GM19193 (cell line): ENCODE measurements around the gene DISC1.

Experiments
- POLR2A ChIP-seq: IDR thresholded peaks from 4 replicates; pipeline ENCODE4 v1.6.1; 2011; ENCODE audit not compliant: insufficient read depth, insufficient read length; ENCODE audit errors: extremely low read depth

The DISC1 gene

GRCh38 chr1:231814521-231814920 is 187.9 kb downstream of the DISC1 start:
- no peak for TF ChIP-seq POLR2A

GRCh38 chr1:231817801-231818200 is 191.2 kb downstream of the DISC1 start:
- TF ChIP-seq POLR2A, result no peak

DNA sequence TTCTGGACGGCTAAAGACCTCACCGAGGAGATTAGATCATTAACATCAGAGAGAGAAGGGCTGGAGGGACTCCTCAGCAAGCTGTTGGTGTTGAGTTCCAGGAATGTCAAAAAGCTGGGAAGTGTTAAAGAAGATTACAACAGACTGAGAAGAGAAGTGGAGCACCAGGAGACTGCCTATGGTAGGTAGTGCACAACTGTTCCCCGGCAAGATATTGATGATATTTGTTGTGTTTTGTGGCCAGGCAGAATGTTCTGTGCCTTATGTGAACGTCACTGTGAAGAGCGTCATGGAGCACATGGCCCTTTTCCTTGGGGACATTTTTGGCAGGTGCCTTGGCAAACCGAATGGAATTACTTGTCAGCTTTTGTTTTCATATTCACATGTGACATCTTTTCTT is 191.7 kb downstream of the DISC1 start:
- no peak for TF ChIP-seq POLR2A

DNA sequence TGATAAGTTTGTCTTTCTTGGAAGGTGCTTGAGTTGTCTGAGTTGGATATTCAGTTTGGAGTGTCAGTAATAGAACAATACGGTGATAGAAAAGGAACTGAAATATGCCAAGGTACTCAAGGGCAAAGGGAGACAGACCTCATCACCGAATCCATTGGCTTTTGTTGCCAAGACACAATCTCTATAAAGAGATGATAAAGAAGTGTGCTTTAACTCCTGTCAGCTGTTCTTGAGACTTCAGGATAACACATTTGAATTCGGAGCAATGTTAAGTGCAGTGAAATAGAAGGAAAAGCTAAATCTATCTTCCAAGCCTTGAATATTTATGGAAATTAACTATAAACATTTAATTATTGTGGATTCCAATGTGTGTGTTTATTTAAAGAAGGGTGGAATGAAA is 194.7 kb downstream of the DISC1 start:
- TF ChIP-seq POLR2A, result no peak

DNA sequence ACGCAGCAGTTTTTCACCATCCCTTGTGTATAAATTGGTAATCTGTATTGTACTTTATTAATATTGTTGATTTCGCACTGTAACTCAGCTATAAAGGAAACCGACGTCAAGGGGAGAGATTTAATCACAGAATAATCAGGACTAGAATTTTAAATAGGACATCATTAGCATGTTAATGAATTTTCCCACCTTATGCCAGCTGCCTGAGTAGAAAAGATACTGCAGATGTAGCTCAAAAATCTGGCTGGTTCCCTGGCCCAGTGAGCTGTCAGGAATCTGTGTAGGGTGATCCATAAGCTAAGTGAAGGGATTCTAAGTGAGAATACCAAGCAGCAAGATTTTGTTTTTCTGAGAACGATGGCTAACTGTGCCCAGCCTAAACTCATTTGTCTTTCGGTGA is 195.5 kb downstream of the DISC1 start:
- TF ChIP-seq POLR2A, result no peak

DNA sequence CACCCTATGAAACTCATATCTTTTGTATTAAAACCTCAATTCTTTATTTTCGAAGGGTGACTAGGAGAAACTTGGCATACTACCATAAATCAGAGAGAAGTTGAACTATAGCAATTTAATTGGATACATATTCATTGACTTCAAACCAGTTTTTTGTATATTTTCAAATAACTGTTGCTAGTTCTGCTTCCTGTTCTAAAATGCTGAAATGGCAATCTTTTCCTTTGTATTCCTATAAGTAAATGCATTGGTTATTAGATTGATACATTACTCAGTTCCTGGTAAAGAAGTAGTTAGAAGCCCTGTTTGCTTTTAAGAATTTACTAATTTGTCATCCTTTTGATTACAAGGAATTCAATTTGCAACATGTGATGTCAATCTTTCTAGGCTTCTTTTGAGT is 200.0 kb downstream of the DISC1 start:
- TF ChIP-seq POLR2A, result no peak

GRCh38 chr1:231827337-231828105 is 200.9 kb downstream of the DISC1 start:
- TF ChIP-seq POLR2A, result no peak

GRCh38 chr1:231828182-231828920 is 201.8 kb downstream of the DISC1 start:
- TF ChIP-seq POLR2A, result no peak

DNA sequence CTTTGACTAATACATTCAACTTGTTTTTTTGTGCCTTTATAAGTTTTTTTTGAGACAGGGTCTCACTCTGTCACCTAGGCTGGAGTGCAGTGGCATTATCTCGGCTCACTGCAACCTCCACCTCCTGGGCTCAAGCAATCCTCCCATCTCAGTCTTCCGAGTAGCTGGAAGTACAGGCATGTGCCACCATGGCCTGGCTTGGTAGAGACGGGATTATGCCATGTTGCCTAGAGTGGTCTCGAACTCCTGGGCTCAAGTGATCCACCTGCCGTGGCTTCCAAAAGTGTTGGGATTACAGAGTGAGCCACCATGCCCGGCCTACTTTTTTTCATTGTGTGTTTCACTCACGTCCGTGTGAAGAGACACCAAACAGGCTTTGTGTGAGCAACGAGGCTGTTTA is 202.7 kb downstream of the DISC1 start:
- TF ChIP-seq POLR2A, result no peak

DNA sequence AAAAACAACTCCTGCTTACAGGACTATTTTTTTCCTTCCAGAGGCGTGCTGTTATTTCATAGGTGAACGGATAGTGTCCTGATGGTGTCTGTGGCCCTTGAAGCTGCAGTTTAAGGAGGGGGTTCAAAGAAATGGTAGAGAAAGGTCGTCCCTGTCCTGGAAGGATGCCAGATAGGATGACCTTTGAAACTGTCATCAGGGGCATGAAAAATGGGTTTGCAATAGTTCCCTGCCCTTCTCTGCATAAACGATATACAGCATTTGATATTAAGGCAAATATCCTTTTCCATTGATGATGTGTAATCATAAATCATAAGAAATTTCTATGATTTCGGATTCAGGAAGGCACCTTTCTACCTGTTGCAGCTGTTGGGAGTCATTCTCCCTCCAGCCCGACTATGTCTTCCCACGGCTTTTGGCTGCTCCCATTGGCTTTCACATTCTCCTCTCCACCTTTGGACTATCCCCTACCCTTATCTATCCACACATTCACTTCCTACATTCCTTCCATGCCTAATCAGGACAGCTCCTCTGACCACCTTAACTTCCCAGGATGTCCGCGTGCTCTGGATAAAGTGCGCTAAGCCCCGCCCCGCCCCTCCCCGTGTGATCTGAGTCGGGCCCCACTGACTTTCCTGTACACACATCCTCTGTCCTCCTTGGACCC is 209.8 kb downstream of the DISC1 start:
- no peak for TF ChIP-seq POLR2A

DNA sequence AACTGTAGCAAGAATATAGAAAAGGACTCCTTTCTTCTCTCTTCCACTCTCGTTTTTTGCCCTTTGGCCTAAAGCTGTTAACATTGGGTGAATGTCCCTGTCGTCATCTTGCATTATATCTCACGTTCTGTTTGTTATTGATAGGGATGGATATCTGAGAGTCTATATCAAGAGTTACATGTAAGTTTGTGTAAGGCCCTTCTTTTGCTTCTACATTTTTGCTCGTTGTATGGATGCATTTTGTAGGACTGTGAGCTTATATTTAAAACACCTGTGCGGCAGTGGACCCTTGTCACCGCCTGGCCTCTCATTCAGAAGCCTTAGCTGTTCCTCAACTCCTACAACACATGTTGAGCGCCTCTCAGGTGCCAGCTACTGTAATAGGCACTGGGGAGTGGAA is 211.9 kb downstream of the DISC1 start:
- TF ChIP-seq POLR2A, result no peak

GRCh38 chr1:231839999-231840398 is 213.4 kb downstream of the DISC1 start:
- TF ChIP-seq POLR2A, result no peak

DNA sequence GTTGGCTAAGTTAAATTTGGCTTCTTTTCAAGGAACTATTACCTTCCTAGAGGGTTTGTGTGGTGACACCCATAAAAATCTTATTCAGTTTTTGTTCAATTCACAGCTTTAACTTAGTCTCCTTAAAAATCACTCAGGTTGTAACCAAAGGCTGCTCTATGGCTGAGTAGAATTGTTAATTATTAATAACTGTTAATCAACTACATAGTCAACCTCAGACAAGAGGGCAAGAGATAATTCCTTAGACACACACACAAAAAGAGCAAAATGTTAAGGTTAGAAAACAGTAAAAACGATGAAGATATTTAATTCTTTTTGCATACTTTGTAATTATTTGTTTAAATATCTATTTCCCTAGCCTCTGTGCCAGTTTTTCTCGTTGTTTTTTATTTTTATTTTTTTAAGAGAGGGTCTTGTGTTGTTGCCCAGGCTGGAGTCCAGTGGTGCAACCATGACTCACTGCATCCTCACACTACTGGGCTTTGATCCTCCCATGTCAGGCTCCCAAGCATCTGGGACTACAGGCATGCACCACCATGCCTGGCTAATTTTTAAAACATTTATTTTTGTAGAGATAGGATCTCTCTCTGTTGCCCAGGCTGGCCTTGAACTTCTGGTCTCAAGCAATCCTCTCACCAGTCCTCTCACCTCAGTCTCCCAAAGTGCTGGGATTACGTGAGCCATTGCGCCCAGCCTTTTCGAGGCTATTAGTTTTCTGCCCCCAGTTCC is 215.2 kb downstream of the DISC1 start:
- no peak for TF ChIP-seq POLR2A

- no peak for TF ChIP-seq POLR2A
Measured at GRCh38 chr1:231842441-231842840, 215.9 kb downstream of the DISC1 start.

DNA sequence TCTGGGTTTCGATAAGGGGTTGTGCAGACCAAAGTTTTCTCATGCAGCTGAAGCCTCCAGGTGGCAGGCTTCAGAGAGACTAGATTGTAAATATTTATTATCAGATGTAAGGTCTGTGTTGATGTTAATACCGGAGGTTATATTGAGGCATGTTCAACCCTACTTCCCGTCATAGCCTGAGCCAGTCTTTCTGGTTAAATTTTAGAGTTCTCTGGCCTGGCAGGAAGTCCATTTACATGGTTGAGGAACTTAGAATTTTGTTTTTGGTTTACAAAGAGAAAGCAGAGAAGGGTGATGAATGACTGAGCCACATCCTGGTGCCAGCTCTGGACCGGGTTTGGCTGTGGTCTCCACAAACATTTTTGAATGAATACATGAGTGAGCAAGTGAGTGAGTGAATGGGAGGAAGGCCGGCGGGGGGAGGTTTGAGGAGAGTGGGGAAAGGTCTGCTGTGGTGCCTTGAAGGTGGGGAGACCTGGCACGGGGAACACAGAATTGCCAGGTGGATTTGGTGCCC is 218.5 kb downstream of the DISC1 start:
- TF ChIP-seq POLR2A, result no peak

- no peak for TF ChIP-seq POLR2A
Measured at GRCh38 chr1:231847612-231848397, 221.2 kb downstream of the DISC1 start.
